Uterus (tissue), 4 donors: ENCODE data around the gene TTC12. TPM values are rescaled to one million over a fixed set of nuclear protein-coding genes. Genes with fewer than 3 reads are reported as not detected.

ENCODE experiments used
- DNase-seq, 2 donors: peaks; one replicate each; pipeline ENCODE4 v3.0.0-alpha.2; 2019 to 2020
- H3K27ac ChIP-seq, 2 donors: fragments of 200-600 bp; sonication (generic); 1 replicate in 1 of 2; 2 replicates in 1 of 2; pipeline ENCODE4 v1.5.1; 2016 to 2018
- H3K27me3 ChIP-seq, 2 donors: fragments of 200-600 bp; sonication (generic); one replicate each; pipeline ENCODE4 v1.5.1; 2018 to 2019; ENCODE audit warnings: control low read depth in 1 of 2
- H3K36me3 ChIP-seq, 2 donors: fragments of 200-600 bp; sonication (generic); one replicate each; pipeline ENCODE4 v1.5.1; 2019; ENCODE audit warnings: control low read depth in 1 of 2
- H3K4me1 ChIP-seq, 2 donors: fragments of 200-600 bp; sonication (generic); one replicate each; pipeline ENCODE4 v1.5.1; 2018 to 2019; ENCODE audit warnings: control low read depth in 1 of 2
- H3K4me3 ChIP-seq, 2 donors: fragments of 200-600 bp; sonication (generic); 1 replicate in 1 of 2; 2 replicates in 1 of 2; pipeline ENCODE4 v1.5.1; 2018 to 2019; ENCODE audit warnings: mild to moderate bottlenecking in 1 of 2
- H3K9me3 ChIP-seq, 2 donors: fragments of 200-600 bp; sonication (generic); one replicate each; pipeline ENCODE4 v1.5.1; 2019; ENCODE audit warnings: control low read depth in 1 of 2
- CTCF ChIP-seq, 4 experiments: fragments of 200-600 bp in 2 of 4; fragments of 450-650 bp in 2 of 4; sonication (generic) in 2 of 4; IDR thresholded peaks; one replicate each; pipeline ENCODE4 v1.5.1; 2016 to 2019; ENCODE audit warnings: antibody characterized with exemption in 4 of 4, mild to moderate bottlenecking in 2 of 4, moderate library complexity in 1 of 4
- POLR2A ChIP-seq, 2 donors: fragments of 450-650 bp; IDR thresholded peaks; one replicate each; pipeline ENCODE4 v1.6.1; 2016; ENCODE audit warnings: antibody characterized with exemption in 2 of 2, mild to moderate bottlenecking in 1 of 2, moderate library complexity in 1 of 2
- intact Hi-C: fragments of 100-400 bp; cut with DNase I; formaldehyde crosslinking; loops from one replicate; pipeline ENCODE4 v1.15.1; 2023; ENCODE audit warnings: low total_unique reads
- total RNA-seq, 4 donors: library from RNA; depleted of rRNA in 3 of 4; stranded (reverse); fragments of >200 nt in 3 of 4; gene quantifications; one replicate each; pipeline versions ENCODE4 v1.1.0 to v1.2.4, GENCODE V29; 2014 to 2023
- donor health status: DM: yes; HTN: yes; CAD: no.

The TTC12 gene
- total RNA-seq, 4 donors from 2014 or later = 2.4 to 27.5 (median 17.1) TPM

DNA sequence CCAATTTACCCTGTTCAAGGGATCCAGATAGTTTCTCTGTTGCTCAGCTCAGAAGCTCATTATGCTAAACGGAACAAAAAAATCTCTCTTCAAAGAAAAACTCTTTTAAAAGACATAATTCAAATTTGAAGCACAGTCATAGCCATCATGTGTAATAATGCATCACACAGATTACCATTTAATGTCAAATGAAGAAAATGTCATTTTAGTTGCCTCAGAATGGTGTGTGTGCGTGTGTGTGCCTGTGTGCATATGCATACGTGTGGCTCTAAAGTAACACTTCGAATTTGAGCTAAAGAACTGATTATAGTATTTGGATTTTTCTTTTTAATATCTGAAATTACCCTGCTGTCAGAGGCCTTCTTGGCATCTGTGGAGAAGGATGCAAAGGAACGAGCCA lies 9.9 kb downstream of the TTC12 start:
- H3K4me1 ChIP-seq = no peaks in the 10 kb centered on the region
- TF ChIP-seq POLR2A (IDR thresholded peaks at IDR 0.05) = no peak
- no peak for TF ChIP-seq CTCF (IDR thresholded peaks at IDR 0.05)
- intact Hi-C loops = no loop called here
- no peak for DNase-seq
- no peaks in the 10 kb centered on the region for H3K36me3 ChIP-seq
- H3K27me3 ChIP-seq = no peaks in the 10 kb centered on the region
- no peak overlapping the region for H3K4me3 ChIP-seq
- no peak overlapping the region for H3K27ac ChIP-seq
- no peaks in the 10 kb centered on the region for H3K9me3 ChIP-seq

- no peak overlapping the region for H3K27ac ChIP-seq
- H3K9me3 ChIP-seq = no peaks in the 10 kb centered on the region
- no peak overlapping the region for H3K4me3 ChIP-seq
- DNase-seq = no peak
- H3K27me3 ChIP-seq = no peaks in the 10 kb centered on the region
- no peaks in the 10 kb centered on the region for H3K36me3 ChIP-seq
- intact Hi-C loops = no loop called here
- TF ChIP-seq POLR2A (IDR thresholded peaks at IDR 0.05) (no peak), CTCF (IDR thresholded peaks at IDR 0.05) (no peak)
- H3K4me1 ChIP-seq = no peaks in the 10 kb centered on the region
These were observed 15.3 kb downstream of the TTC12 start for GRCh38 chr11:113329725-113330124.

DNA sequence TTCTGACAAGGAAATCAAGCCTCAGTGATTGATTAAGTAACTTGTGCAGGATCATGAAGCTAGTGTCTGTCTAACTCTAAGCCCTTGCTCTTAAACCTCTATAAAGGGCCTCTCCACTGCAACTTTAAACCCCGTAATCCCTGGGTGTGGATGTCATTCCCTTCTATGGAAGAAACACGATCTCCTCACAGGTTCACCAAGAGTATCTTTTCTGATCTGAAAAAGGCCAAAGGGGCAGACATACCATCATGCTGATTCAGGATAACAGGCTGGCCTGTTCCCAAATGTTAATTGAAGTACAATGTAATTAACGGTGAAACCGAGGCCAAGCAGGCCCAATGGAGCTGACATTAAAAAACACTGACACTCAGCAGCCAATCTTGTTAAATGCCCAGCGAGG lies 17.1 kb downstream of the TTC12 start:
- DNase-seq = no peak
- no peaks in the 10 kb centered on the region for H3K36me3 ChIP-seq
- TF ChIP-seq CTCF (IDR thresholded peaks at IDR 0.05) = no peak
- TF ChIP-seq POLR2A (IDR thresholded peaks at IDR 0.05) = no peak
- intact Hi-C loops = no loop called here
- H3K27me3 ChIP-seq = no peaks in the 10 kb centered on the region
- no peaks in the 10 kb centered on the region for H3K9me3 ChIP-seq
- no peaks in the 10 kb centered on the region for H3K4me1 ChIP-seq
- no peak overlapping the region for H3K27ac ChIP-seq
- H3K4me3 ChIP-seq = no peak overlapping the region

DNA sequence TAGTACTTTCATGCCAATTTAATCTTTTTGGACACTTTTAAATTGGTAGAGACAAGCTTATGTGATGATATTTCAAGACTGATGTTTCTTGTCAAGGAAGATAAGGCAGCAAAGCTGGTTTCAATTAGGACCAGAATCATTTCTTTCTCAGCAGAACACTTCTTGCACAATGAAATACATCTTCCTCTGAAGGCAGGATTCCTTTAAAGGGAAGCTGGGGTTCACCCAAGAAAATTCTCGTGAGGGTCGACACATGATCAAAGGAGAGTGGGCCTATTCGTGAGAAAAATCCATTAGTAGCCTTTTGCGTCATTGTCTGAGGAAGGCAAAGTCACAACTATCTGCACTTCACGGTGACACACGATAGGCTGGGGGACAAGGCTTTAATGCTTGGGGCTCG lies 17.6 kb downstream of the TTC12 start:
- Histone ChIP-seq H3K27me3 (no peaks in the 10 kb centered on the region), H3K9me3 (no peaks in the 10 kb centered on the region), H3K36me3 (no peaks in the 10 kb centered on the region), H3K4me1 (no peaks in the 10 kb centered on the region), H3K27ac (no peak overlapping the region), H3K4me3 (no peak overlapping the region)
- DNase-seq = no peak
- TF ChIP-seq CTCF (IDR thresholded peaks at IDR 0.05) (no peak), POLR2A (IDR thresholded peaks at IDR 0.05) (no peak)
- intact Hi-C loops = no loop called here

GRCh38 chr11:113332638-113333329 lies 18.4 kb downstream of the TTC12 start:
- no peak overlapping the region for H3K27ac ChIP-seq
- intact Hi-C loops = no loop called here
- DNase-seq = no peak
- no peaks in the 10 kb centered on the region for H3K9me3 ChIP-seq
- H3K27me3 ChIP-seq = no peaks in the 10 kb centered on the region
- H3K36me3 ChIP-seq = no peaks in the 10 kb centered on the region
- no peak overlapping the region for H3K4me3 ChIP-seq
- TF ChIP-seq CTCF (IDR thresholded peaks at IDR 0.05) = no peak
- no peak for TF ChIP-seq POLR2A (IDR thresholded peaks at IDR 0.05)
- no peaks in the 10 kb centered on the region for H3K4me1 ChIP-seq
